Nephron (organoid): ENCODE data around the gene FIBP.

Source experiments
- H3K27ac Mint-ChIP-seq, 3 experiments: 2 replicates each; pipeline ENCODE4 v1.8.0; 2020; ENCODE audit warnings: mixed read lengths in 3 of 3, mild to moderate bottlenecking in 2 of 3, moderate library complexity in 1 of 3
- H3K27me3 Mint-ChIP-seq: 2 replicates; pipeline ENCODE4 v1.8.0; 2021; ENCODE audit warnings: low read depth, mild to moderate bottlenecking, moderate library complexity, mixed read lengths
- H3K36me3 Mint-ChIP-seq: 2 replicates; pipeline ENCODE4 v1.8.0; 2020; ENCODE audit warnings: low read depth, mixed read lengths
- H3K4me1 Mint-ChIP-seq: 2 replicates; pipeline ENCODE4 v1.8.0; 2020; ENCODE audit warnings: mixed read lengths
- H3K4me3 Mint-ChIP-seq, 3 experiments: 2 replicates each; pipeline ENCODE4 v1.8.0; 2020; ENCODE audit warnings: mild to moderate bottlenecking in 3 of 3, mixed read lengths in 3 of 3, moderate library complexity in 2 of 3
- H3K9me3 Mint-ChIP-seq: 2 replicates; pipeline ENCODE4 v1.8.0; 2020; ENCODE audit warnings: mixed read lengths
- TF ChIP-seq, protein P1 (sequence below), 3 experiments: fragments of 200-600 bp; sonication (generic); IDR thresholded peaks; one replicate each; pipeline ENCODE4 v1.5.0; 2021; ENCODE audit warnings: antibody characterized with exemption in 3 of 3; ENCODE audit not compliant: unreplicated experiment in 3 of 3

FIBP gene

DNA sequence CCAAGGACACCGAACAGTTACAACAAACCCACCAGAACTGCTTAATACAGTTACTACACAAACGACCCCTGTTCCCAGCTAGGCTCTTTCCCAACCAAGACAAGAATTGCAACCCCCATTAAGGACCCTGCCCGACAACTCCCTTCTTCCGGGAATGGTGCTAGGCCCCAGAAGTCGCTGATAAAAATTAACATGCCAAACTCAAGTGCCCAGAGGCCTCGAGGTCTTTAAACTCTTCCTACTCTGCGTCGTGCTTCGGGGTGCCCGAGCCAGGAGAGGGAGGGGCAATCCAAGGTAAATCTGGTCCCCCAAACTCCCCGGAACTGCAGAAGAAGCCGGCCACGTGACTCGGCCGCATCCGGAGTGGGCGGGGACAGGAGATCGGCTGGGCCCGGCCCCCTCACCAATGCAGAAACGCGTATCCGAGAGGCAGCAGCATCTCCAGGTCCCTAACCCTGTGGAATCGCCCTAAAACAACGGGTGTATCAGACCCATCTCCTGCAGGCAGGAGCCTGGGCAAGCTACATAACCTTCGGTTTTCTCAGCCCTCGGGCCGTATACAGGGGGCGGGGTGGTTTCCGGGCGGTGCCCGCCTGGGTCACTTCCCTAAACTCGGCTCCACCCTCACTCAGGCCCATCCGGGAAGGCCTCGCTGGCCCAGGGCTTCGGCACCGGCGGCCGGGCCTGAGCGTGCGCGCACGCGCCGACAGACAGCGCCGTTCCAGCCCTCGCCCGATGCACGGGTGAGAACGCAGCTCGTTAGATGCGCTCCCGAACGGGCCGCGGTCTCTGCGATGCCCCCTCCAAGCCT, 31.4 kb downstream of the FIBP start:
- Mint-ChIP-seq H3K9me3 (no peaks in the 10 kb centered on the region), H3K27me3 (no peaks in the 10 kb centered on the region), H3K4me1 (peaks cover 22% of the 10 kb centered on the region), H3K4me3 (peak overlapping the region; percentile 91 to 97 (median 97)), H3K36me3 (peaks cover 43% of the 10 kb centered on the region), H3K27ac (peak overlapping the region; percentile 54 to 85 (median 59))
- TF ChIP-seq, protein P1, sequence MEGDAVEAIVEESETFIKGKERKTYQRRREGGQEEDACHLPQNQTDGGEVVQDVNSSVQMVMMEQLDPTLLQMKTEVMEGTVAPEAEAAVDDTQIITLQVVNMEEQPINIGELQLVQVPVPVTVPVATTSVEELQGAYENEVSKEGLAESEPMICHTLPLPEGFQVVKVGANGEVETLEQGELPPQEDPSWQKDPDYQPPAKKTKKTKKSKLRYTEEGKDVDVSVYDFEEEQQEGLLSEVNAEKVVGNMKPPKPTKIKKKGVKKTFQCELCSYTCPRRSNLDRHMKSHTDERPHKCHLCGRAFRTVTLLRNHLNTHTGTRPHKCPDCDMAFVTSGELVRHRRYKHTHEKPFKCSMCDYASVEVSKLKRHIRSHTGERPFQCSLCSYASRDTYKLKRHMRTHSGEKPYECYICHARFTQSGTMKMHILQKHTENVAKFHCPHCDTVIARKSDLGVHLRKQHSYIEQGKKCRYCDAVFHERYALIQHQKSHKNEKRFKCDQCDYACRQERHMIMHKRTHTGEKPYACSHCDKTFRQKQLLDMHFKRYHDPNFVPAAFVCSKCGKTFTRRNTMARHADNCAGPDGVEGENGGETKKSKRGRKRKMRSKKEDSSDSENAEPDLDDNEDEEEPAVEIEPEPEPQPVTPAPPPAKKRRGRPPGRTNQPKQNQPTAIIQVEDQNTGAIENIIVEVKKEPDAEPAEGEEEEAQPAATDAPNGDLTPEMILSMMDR (IDR thresholded peaks at IDR 0.05; ENCODE audit: unreplicated experiment in 3 of 3): no peak

DNA sequence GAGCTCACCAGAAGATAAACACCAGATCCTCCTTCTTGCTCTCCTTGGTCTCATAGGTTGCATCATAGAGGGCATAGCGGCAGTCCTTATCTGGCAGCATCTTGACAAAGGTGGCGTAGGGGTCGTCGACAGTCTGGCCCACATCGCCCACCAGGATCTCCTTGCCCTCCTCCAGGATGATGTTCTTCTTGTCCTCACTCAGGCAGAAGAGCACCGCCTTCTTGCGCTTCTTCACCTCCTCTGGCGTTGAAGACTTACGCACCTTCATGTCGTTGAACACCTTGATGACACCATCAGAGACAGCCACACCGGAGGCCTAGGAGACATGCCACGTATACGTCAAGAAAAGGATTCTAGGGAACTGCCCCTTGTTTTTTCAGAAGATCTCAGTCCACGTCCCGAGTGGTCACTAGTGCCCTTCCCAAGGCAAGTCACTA, 32.3 kb downstream of the FIBP start:
- Mint-ChIP-seq H3K4me1 (peaks cover 22% of the 10 kb centered on the region), H3K9me3 (no peaks in the 10 kb centered on the region)

DNA sequence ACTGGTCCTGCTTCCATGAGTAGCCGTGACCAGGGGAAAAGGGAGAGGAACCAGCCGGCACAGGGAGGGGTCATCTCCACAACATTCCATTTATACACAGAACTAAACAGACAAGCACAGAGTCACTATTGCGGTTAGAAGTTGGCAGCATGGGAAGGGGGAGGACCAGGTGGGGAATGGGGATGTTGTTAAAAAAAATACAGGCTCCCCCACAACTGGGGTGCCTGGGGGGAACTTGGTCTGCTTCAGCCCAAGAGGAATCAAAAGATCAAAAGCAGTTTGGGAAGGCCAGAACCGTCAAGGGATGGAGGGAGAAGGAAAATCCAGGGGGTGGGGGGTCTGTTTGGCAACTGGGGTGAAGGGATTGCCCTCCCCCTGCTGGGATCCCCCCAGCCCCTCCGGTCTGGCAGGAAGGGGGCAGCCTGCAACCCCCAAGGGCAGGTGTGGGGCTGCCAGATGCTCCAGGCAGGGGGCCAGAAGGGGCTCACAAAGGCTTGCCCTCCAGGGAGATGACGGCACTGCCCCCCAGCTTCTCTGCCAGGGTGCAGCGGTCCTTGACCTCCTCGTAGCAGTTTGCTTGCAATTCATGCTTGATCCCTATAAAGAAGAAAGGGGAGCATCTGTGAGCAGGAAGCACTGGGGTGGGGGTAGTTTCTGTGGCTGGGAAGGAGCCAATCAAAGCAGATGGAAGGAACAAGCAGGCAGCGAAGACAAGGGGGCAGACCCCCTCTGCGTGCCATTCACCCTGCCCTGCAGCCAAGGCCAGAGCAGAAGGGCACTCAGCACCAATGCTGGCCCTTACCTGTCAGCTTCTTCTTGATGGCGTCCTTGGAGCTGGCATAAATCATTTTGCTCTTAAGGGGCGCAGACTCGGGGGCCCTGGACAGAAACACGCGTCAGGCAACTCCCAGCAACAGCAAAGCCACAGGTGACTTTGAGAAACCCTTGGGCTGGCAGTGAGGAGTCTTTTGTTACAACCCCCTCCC, 33.1 kb downstream of the FIBP start:
- Mint-ChIP-seq H3K4me3 (peak overlapping the region; percentile 91 to 97 (median 97)), H3K36me3 (peaks cover 48% of the 10 kb centered on the region)

More for the DNA sequence above, 32.3 kb downstream of the FIBP start:
- Mint-ChIP-seq H3K4me3 (peak overlapping the region; percentile 91 to 97 (median 97)), H3K27me3 (no peaks in the 10 kb centered on the region), H3K36me3 (peaks cover 48% of the 10 kb centered on the region), H3K27ac (peak overlapping the region; percentile 54 to 85 (median 59))
- TF ChIP-seq, protein P1 (IDR thresholded peaks at IDR 0.05; ENCODE audit: unreplicated experiment in 3 of 3): no peak

DNA sequence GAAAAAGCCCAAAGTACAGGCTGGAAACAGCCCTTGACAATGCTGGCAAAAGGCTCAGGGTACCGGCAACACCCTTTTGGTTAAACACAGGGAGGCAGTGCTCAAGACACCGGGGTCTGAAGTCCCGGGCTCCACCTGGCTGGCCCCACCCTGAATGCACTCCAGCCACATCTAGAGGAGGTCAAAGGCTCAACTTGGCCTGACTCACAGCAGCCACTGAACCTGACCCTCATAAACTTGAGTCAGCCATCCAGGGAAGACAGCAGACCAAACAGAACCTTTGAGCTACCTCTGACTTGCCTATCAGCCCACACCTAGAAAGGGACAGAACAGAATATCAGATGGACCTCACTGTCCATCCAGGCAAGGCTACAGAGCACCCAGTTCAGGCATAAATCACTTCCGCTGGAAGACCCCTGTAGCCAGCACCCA, 34.1 kb downstream of the FIBP start:
- peaks cover 17% of the 10 kb centered on the region for H3K4me1 Mint-ChIP-seq
- peak overlapping the region in 1 of 3 experiments; percentile 44 for H3K27ac Mint-ChIP-seq
- H3K27me3 Mint-ChIP-seq: no peaks in the 10 kb centered on the region

More for the DNA sequence above, 33.1 kb downstream of the FIBP start:
- TF ChIP-seq, protein P1 (IDR thresholded peaks at IDR 0.05; ENCODE audit: unreplicated experiment in 3 of 3): no peak
- Mint-ChIP-seq H3K9me3 (no peaks in the 10 kb centered on the region), H3K27ac (peak overlapping the region in 1 of 3 experiments; percentile 85), H3K27me3 (no peaks in the 10 kb centered on the region), H3K4me1 (peaks cover 21% of the 10 kb centered on the region)

DNA sequence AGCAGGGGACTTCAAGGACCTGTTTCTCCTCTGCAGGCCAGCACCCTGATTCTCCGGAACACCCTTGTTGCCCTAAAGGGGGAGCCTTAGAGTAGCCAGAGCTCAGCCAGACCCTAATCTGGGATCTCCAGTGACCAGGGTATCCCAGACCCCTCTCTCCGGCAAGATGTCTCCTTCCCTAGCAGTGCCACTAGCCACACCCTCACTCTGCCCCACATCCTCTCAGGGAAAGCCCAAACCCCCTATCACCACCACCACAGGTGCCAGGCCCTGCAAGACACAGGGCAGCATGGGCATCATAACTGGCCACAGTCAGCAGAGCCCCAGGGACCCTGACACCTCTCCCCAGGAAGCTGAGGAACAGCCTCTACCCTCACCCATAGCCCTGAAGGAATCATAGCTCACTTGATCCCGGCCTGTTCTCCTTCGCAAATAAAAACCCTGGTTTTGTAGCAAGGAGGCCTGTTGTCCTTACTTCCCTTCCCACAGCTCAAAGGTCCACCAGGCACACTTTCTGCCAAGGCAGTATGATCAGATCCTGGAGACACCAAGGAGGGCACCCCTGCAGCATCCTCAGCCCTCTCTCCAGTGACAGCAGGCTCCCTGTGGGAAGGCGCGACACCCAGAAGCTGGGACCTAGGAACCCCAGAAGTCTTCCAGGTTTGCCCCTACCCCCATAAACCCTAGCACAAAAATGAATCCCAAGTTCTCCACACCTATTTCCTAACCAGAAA, 34.9 kb downstream of the FIBP start:
- peaks cover 48% of the 10 kb centered on the region for H3K36me3 Mint-ChIP-seq
- peak overlapping the region; percentile 45 to 84 (median 83) for H3K4me3 Mint-ChIP-seq
- peaks cover 15% of the 10 kb centered on the region for H3K4me1 Mint-ChIP-seq
- TF ChIP-seq, protein P1 (IDR thresholded peaks at IDR 0.05; ENCODE audit: unreplicated experiment in 3 of 3): no peak
- H3K27ac Mint-ChIP-seq: no peak overlapping the region
- no peaks in the 10 kb centered on the region for H3K9me3 Mint-ChIP-seq
- H3K27me3 Mint-ChIP-seq: no peaks in the 10 kb centered on the region

More for the DNA sequence above, 34.1 kb downstream of the FIBP start:
- Mint-ChIP-seq H3K4me3 (peak overlapping the region; percentile 75 to 84 (median 83)), H3K9me3 (no peaks in the 10 kb centered on the region), H3K36me3 (peaks cover 48% of the 10 kb centered on the region)
- TF ChIP-seq, protein P1 (IDR thresholded peaks at IDR 0.05; ENCODE audit: unreplicated experiment in 3 of 3): no peak
